HEK293 (cell line): ENCODE data around the gene ASIP.

ENCODE experiments used
- CTCF ChIA-PET: fragments of 350-600 bp; formaldehyde crosslinking; extraction: SDS; loops from one replicate; lab custom pipeline; 2021; ENCODE audit warnings: antibody characterized with exemption; lab: Yijun Ruan, JAX
- POLR2A ChIA-PET: fragments of 300-600 bp; formaldehyde crosslinking; extraction: SDS; loops from one replicate; lab custom pipeline; 2020; ENCODE audit warnings: antibody characterized with exemption, inconsistent platforms; lab: Yijun Ruan, JAX
- H3K27ac ChIP-seq: fragments of 200-500 bp; sonication (Bioruptor generic); 2 replicates; pipeline ENCODE4 v1.5.1; 2014; ENCODE audit warnings: low read depth, low read length, control low read depth, inconsistent platforms; ENCODE audit errors: extremely low read depth
- H3K36me3 ChIP-seq, 2 experiments: fragments of 200-500 bp in 1 of 2; sonication (Bioruptor generic) in 1 of 2; 1 replicate in 1 of 2; 2 replicates in 1 of 2; pipeline ENCODE4 v1.5.1; 2014 to 2017; ENCODE audit warnings: inconsistent platforms in 2 of 2, low read length in 2 of 2; ENCODE audit not compliant: control insufficient read depth in 2 of 2, insufficient read depth in 1 of 2
- H3K4me1 ChIP-seq: fragments of 200-500 bp; sonication (Bioruptor generic); 2 replicates; pipeline ENCODE4 v1.5.1; 2014; ENCODE audit warnings: mild to moderate bottlenecking, low read length, inconsistent platforms; ENCODE audit not compliant: control insufficient read depth, insufficient read depth
- H3K4me3 ChIP-seq: 2 replicates; pipeline ENCODE4 v1.5.1; 2011; ENCODE audit warnings: low read depth, mild to moderate bottlenecking, control low read depth, low read length, moderate library complexity
- H3K9me3 ChIP-seq: fragments of 200-500 bp; sonication (Bioruptor generic); 2 replicates; pipeline ENCODE4 v1.5.1; 2014; ENCODE audit warnings: low read depth, low read length, inconsistent platforms; ENCODE audit not compliant: control insufficient read depth, insufficient read depth
- ATF2 ChIP-seq: fragments of 450-650 bp; formaldehyde crosslinking; IDR thresholded peaks from 2 replicates; pipeline ENCODE4 v1.5.1; 2016; ENCODE audit warnings: missing biosample characterization, missing genetic modification characterization, low read depth
- GFI1B ChIP-seq: fragments of 450-650 bp; formaldehyde crosslinking; IDR thresholded peaks from 2 replicates; pipeline ENCODE4 v1.5.1; 2016; ENCODE audit warnings: missing biosample characterization, missing genetic modification characterization
- OVOL3 ChIP-seq: fragments of 450-650 bp; formaldehyde crosslinking; IDR thresholded peaks from 2 replicates; pipeline ENCODE4 v1.5.1; 2016; ENCODE audit warnings: missing biosample characterization, missing genetic modification characterization
- YY1 ChIP-seq: fragments of 450-650 bp; formaldehyde crosslinking; IDR thresholded peaks from 2 replicates; pipeline ENCODE4 v1.5.1; 2018; ENCODE audit warnings: missing biosample characterization, missing genetic modification characterization
- ZBTB10 ChIP-seq: fragments of 450-650 bp; formaldehyde crosslinking; IDR thresholded peaks from 2 replicates; pipeline ENCODE4 v1.5.1; 2016; ENCODE audit warnings: missing biosample characterization, missing genetic modification characterization
- ZNF10 ChIP-seq: fragments of 450-650 bp; formaldehyde crosslinking; IDR thresholded peaks from 2 replicates; pipeline ENCODE4 v1.5.1; 2017; ENCODE audit warnings: missing biosample characterization, missing genetic modification characterization
- ZNF175 ChIP-seq: fragments of 450-650 bp; formaldehyde crosslinking; IDR thresholded peaks from 2 replicates; pipeline ENCODE4 v1.5.1; 2016; ENCODE audit warnings: missing biosample characterization, missing genetic modification characterization
- ZNF19 ChIP-seq: fragments of 450-650 bp; formaldehyde crosslinking; IDR thresholded peaks from 2 replicates; pipeline ENCODE4; 2016; ENCODE audit warnings: missing biosample characterization, missing genetic modification characterization, low read depth
- ZNF280C ChIP-seq: fragments of 450-650 bp; formaldehyde crosslinking; IDR thresholded peaks from 2 replicates; pipeline ENCODE4 v1.5.1; 2016; ENCODE audit warnings: missing biosample characterization, missing genetic modification characterization
- ZNF366 ChIP-seq: fragments of 450-650 bp; formaldehyde crosslinking; conservative IDR thresholded peaks from 2 replicates; pipeline ENCODE4 v1.5.1; 2016; ENCODE audit warnings: missing biosample characterization, missing genetic modification characterization
- ZNF645 ChIP-seq: fragments of 450-650 bp; formaldehyde crosslinking; IDR thresholded peaks from 2 replicates; pipeline ENCODE4; 2016; ENCODE audit warnings: missing biosample characterization, missing genetic modification characterization
- ZNF785 ChIP-seq: fragments of 450-650 bp; formaldehyde crosslinking; IDR thresholded peaks from 2 replicates; pipeline ENCODE4 v1.5.1; 2016; ENCODE audit warnings: missing biosample characterization, missing genetic modification characterization
- ZNF837 ChIP-seq: fragments of 450-650 bp; formaldehyde crosslinking; IDR thresholded peaks from 2 replicates; pipeline ENCODE4 v1.5.1; 2016; ENCODE audit warnings: missing biosample characterization, missing genetic modification characterization
- ZSCAN18 ChIP-seq: fragments of 450-650 bp; formaldehyde crosslinking; IDR thresholded peaks from 2 replicates; pipeline ENCODE4 v1.5.1; 2016; ENCODE audit warnings: missing biosample characterization, missing genetic modification characterization

ASIP gene

GRCh38 chr20:34315236-34315635 lies 74.0 kb downstream of the ASIP start:
- CTCF ChIA-PET, result interaction anchor here (0.7 to 5.0 kb wide), 6 partner anchors 12 to 455 kb away, joined by 3 to 116 read pairs (median 12); no protein-coding TSS in a partner anchor
- no peak for TF ChIP-seq ZNF10 (tag by site-specific recombination)
- Histone ChIP-seq H3K36me3 (no peaks in the 10 kb centered on the region), H3K27ac (no peak overlapping the region), H3K4me3 (no peak overlapping the region), H3K4me1 (no peaks in the 10 kb centered on the region), H3K9me3 (no peaks in the 10 kb centered on the region)
- POLR2A ChIA-PET, result interaction anchor here (1.4 kb wide), 1 partner anchor 207 kb away, joined by 5 read pairs; no protein-coding TSS in a partner anchor

- Histone ChIP-seq H3K4me1 (no peaks in the 10 kb centered on the region), H3K4me3 (no peak overlapping the region), H3K36me3 (no peaks in the 10 kb centered on the region), H3K27ac (no peak overlapping the region)
- CTCF ChIA-PET, result interaction anchor here (1.0 kb wide), 1 partner anchor 206 kb away, joined by 3 read pairs; no protein-coding TSS in a partner anchor
- TF ChIP-seq ZNF280C (tag by site-specific recombination) (no peak), ZNF785 (tag by site-specific recombination) (no peak), GFI1B (no peak), OVOL3 (no peak), ZBTB10 (no peak), YY1 (no peak), ZNF645 (tag by site-specific recombination) (no peak), ZNF19 (tag by site-specific recombination) (no peak), ZNF366 (tag by site-specific recombination) (no peak), ATF2 (tag by site-specific recombination) (no peak), ZSCAN18 (tag by site-specific recombination) (no peak), ZNF837 (tag by site-specific recombination) (no peak), ZNF175 (tag by site-specific recombination) (no peak)
- TF ChIP-seq, all 188 proteins: peak for 0
- POLR2A ChIA-PET, result no interaction called here
- H3K9me3 ChIP-seq, result no peaks in the 10 kb centered on the region
Measured at GRCh38 chr20:34316196-34316814, 75.1 kb downstream of the ASIP start.
